SK-N-SH (cell line): ENCODE data around the gene ISG20. TPM values are rescaled to one million over a fixed set of nuclear protein-coding genes. Genes with fewer than 3 reads are reported as not detected.

Experiments
- CTCF ChIA-PET: fragments of 300-600, 350-600 bp; formaldehyde crosslinking; extraction: SDS; loops from one replicate; lab custom pipeline; 2021; lab: Yijun Ruan, JAX
- POLR2A ChIA-PET: fragments of 350-600 bp; sonication (Branson Sonifier 250); formaldehyde crosslinking; extraction: SDS; loops from one replicate; lab custom pipeline; 2020; ENCODE audit warnings: antibody characterized with exemption, inconsistent platforms; lab: Yijun Ruan, JAX
- DNase-seq: peaks from one replicate; pipeline ENCODE4 v3.0.0; 2012
- H2AFZ ChIP-seq: fragments of 200-600 bp; sonication (generic); 2 replicates; pipeline ENCODE4 v1.8.1; 2016; ENCODE audit warnings: antibody characterized with exemption, mild to moderate bottlenecking, low read depth
- H3F3A ChIP-seq: fragments of 200-600 bp; sonication (generic); replicated peaks from 2 replicates; pipeline ENCODE3; 2016; ENCODE audit warnings: antibody characterized with exemption, mild to moderate bottlenecking; ENCODE audit not compliant: insufficient read depth
- H3K27ac ChIP-seq, 2 experiments: fragments of 200-500 bp in 1 of 2; fragments of 200-600 bp in 1 of 2; sonication (Bioruptor generic) in 1 of 2; sonication (generic), shearing (Covaris generic) in 1 of 2; 2 replicates each; pipeline versions ENCODE4 v1.5.1 to v1.6.1; 2014 to 2016; ENCODE audit warnings: low read depth in 2 of 2, inconsistent platforms in 1 of 2, low read length in 1 of 2, mild to moderate bottlenecking in 1 of 2, mixed read lengths in 1 of 2
- H3K27me3 ChIP-seq: fragments of 200-600 bp; sonication (generic), shearing (Covaris generic); 2 replicates; pipeline ENCODE4 v1.6.1; 2016; ENCODE audit warnings: mixed run types; ENCODE audit not compliant: insufficient read depth
- H3K36me3 ChIP-seq, 2 experiments: fragments of 200-500 bp in 1 of 2; fragments of 200-600 bp in 1 of 2; sonication (Bioruptor generic) in 1 of 2; sonication (generic) in 1 of 2; replicated peaks in 1 of 2; 2 replicates each; pipeline versions ENCODE3 to v1.5.1; 2014 to 2016; ENCODE audit warnings: low read length in 1 of 2, mild to moderate bottlenecking in 1 of 2; ENCODE audit not compliant: insufficient read depth in 2 of 2, control insufficient read depth in 1 of 2
- H3K4me1 ChIP-seq, 2 experiments: fragments of 200-500 bp in 1 of 2; fragments of 200-600 bp in 1 of 2; sonication (Bioruptor generic) in 1 of 2; sonication (generic), shearing (Covaris generic) in 1 of 2; 2 replicates each; pipeline versions ENCODE4 v1.5.1 to v1.6.1; 2014 to 2016; ENCODE audit warnings: low read depth in 1 of 2, low read length in 1 of 2, mixed run types in 1 of 2; ENCODE audit not compliant: insufficient read depth in 2 of 2, control insufficient read depth in 1 of 2
- H3K4me2 ChIP-seq: fragments of 200-600 bp; sonication (generic), shearing (Covaris generic); 2 replicates; pipeline ENCODE4 v1.6.1; 2017; ENCODE audit warnings: mixed run types
- H3K4me3 ChIP-seq, 2 experiments: fragments of 200-500 bp in 1 of 2; fragments of 200-600 bp in 1 of 2; sonication (Bioruptor generic) in 1 of 2; sonication (generic), shearing (Covaris generic) in 1 of 2; 2 replicates each; pipeline versions ENCODE4 v1.5.1 to v1.8.1; 2014 to 2016; ENCODE audit warnings: low read depth in 2 of 2, inconsistent platforms in 1 of 2, low read length in 1 of 2, mild to moderate bottlenecking in 1 of 2, mixed read lengths in 1 of 2, moderate library complexity in 1 of 2
- H3K79me2 ChIP-seq: fragments of 200-600 bp; sonication (generic); 2 replicates; pipeline ENCODE4 v1.8.1; 2017; ENCODE audit warnings: mild to moderate bottlenecking; ENCODE audit not compliant: insufficient read depth
- H3K9ac ChIP-seq: fragments of 200-600 bp; sonication (generic); 2 replicates; pipeline ENCODE4 v1.6.1; 2017; ENCODE audit warnings: mixed run types
- H3K9me2 ChIP-seq: fragments of 200-600 bp; sonication (generic); 2 replicates; pipeline ENCODE4 v1.6.1; 2017; ENCODE audit warnings: mixed run types
- H3K9me3 ChIP-seq: fragments of 200-600 bp; sonication (generic); 2 replicates; pipeline ENCODE4 v1.6.1; 2017; ENCODE audit warnings: mixed run types, mild to moderate bottlenecking, moderate library complexity
- H4K20me1 ChIP-seq: fragments of 200-600 bp; sonication (generic); 2 replicates; pipeline ENCODE4 v1.6.1; 2017; ENCODE audit warnings: mild to moderate bottlenecking, mixed run types; ENCODE audit not compliant: insufficient read depth
- CHD2 ChIP-seq: fragments of 150-350 bp; IDR thresholded peaks from 2 replicates; pipeline ENCODE4 v1.6.1; 2018; ENCODE audit warnings: low read length; ENCODE audit not compliant: partially characterized antibody
- EZH2phosphoT487 ChIP-seq: fragments of 200-600 bp; sonication (generic); IDR thresholded peaks from 2 replicates; pipeline ENCODE4 v1.6.1; 2017; ENCODE audit warnings: low read depth, mixed run types, mild to moderate bottlenecking, antibody characterized with exemption, moderate library complexity, borderline replicate concordance
- FOSL2 ChIP-seq: IDR thresholded peaks from 2 replicates; pipeline ENCODE4 v1.4.0; 2012; ENCODE audit warnings: low read depth, mild to moderate bottlenecking, moderate library complexity, borderline replicate concordance
- GABPA ChIP-seq: IDR thresholded peaks from 2 replicates; pipeline ENCODE4 v1.4.0; 2012; ENCODE audit warnings: low read depth, mild to moderate bottlenecking
- GATA2 ChIP-seq: sonication (generic); formaldehyde crosslinking; IDR thresholded peaks from 2 replicates; pipeline ENCODE4 v1.5.0; 2020; ENCODE audit warnings: mild to moderate bottlenecking, missing genetic modification reagents
- JUND ChIP-seq: IDR thresholded peaks from 2 replicates; pipeline ENCODE4 v1.4.0; 2012
- NFIC ChIP-seq: IDR thresholded peaks from 2 replicates; pipeline ENCODE4 v1.4.0; 2012; ENCODE audit warnings: borderline replicate concordance
- NRF1 ChIP-seq: IDR thresholded peaks from 2 replicates; pipeline ENCODE4 v1.6.1; 2012; ENCODE audit warnings: low read depth, mild to moderate bottlenecking, low read length
- PBX3 ChIP-seq: IDR thresholded peaks from 2 replicates; pipeline ENCODE4; 2012
- POLR2AphosphoS5 ChIP-seq: IDR thresholded peaks from 2 replicates; pipeline ENCODE4 v1.6.1; 2012; ENCODE audit warnings: low read depth, low read length
- REST ChIP-seq: IDR thresholded peaks from 2 replicates; pipeline ENCODE4 v1.6.1; 2012; ENCODE audit warnings: mild to moderate bottlenecking, low read depth, low read length, moderate library complexity
- RFX5 ChIP-seq: IDR thresholded peaks from 2 replicates; pipeline ENCODE4 v1.6.1; 2012; ENCODE audit warnings: mild to moderate bottlenecking, improper control_type of control experiment, low read length
- SMC3 ChIP-seq: IDR thresholded peaks from 2 replicates; pipeline ENCODE4 v1.6.1; 2012; ENCODE audit warnings: low read depth, low read length, improper control_type of control experiment
- USF1 ChIP-seq: IDR thresholded peaks from 2 replicates; pipeline ENCODE4 v1.4.0; 2012; ENCODE audit warnings: low read depth, borderline replicate concordance
- WGBS: methylation state at CpG from one replicate; pipeline ENCODE4 v1.1.6; 2017; ENCODE audit warnings: low lambda C conversion rate; 5-methylcytosine and 5-hydroxymethylcytosine counted together
- polyA plus RNA-seq, 3 experiments: library from polyadenylated mRNA; depleted of rRNA; stranded (reverse); fragments of >200 nt; gene quantifications; 2 replicates each; pipeline ENCODE4 v1.2.3, GENCODE V29; 2012
- TF ChIP-seq, protein P1 (sequence below): fragments of 150-350 bp; IDR thresholded peaks from 2 replicates; pipeline ENCODE4 v1.6.1; 2016; ENCODE audit warnings: mild to moderate bottlenecking, low read depth, low read length
- TF ChIP-seq, protein P2 (sequence below): IDR thresholded peaks from 2 replicates; pipeline ENCODE4 v1.4.0; 2012; ENCODE audit warnings: low read depth, borderline replicate concordance

Gene ISG20
- polyA plus RNA-seq, 1 of the 3 experiments (the other 2 are of a cell fraction): 2.0 TPM

DNA sequence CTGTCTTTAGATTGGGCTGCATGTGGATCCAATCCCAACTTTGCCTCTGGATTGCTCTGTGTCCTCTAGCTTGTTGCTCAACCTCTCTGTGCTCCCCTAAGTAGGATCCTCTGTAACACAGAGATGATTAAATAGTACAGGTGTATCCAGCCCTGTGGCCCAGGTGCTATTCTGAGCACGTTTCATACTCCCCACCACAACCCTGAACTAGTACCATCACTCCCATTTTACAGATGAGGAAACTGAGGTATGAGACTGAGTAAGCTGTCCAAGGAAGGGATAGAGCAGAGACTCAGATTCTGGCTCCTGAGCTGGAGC, 7.2 kb downstream of the ISG20 start:
- no peaks in the 10 kb centered on the region for H3K36me3 ChIP-seq
- H3K79me2 ChIP-seq: no peaks in the 10 kb centered on the region
- H3K9ac ChIP-seq: no peak overlapping the region
- DNase-seq: no peak
- H3K27me3 ChIP-seq: no peaks in the 10 kb centered on the region
- no peak overlapping the region for H3K4me3 ChIP-seq
- H3K4me1 ChIP-seq: peaks cover 6 to 16% of the 10 kb centered on the region in 2 experiments; a peak in 2 of 4 replicates
- WGBS: 89% methylated on average over 1 of the region's 1 CpG
- POLR2A ChIA-PET: no interaction called here
- H2AFZ ChIP-seq: no peak overlapping the region
- H3K4me2 ChIP-seq: no peak overlapping the region
- H4K20me1 ChIP-seq: no peaks in the 10 kb centered on the region
- peaks cover 5% of the 10 kb centered on the region for H3F3A ChIP-seq
- TF ChIP-seq GATA2 (CRISPR knock-in tag): no peak
- TF ChIP-seq, all 33 proteins: peak for 0
- CTCF ChIA-PET: interaction anchor here (1.4 to 1.9 kb wide), 2 partner anchors 11 to 259 kb away, joined by 4 to 10 read pairs; no protein-coding TSS in a partner anchor
- H3K27ac ChIP-seq: no peak overlapping the region
- no peaks in the 10 kb centered on the region for H3K9me2 ChIP-seq
- H3K9me3 ChIP-seq: no peaks in the 10 kb centered on the region

DNA sequence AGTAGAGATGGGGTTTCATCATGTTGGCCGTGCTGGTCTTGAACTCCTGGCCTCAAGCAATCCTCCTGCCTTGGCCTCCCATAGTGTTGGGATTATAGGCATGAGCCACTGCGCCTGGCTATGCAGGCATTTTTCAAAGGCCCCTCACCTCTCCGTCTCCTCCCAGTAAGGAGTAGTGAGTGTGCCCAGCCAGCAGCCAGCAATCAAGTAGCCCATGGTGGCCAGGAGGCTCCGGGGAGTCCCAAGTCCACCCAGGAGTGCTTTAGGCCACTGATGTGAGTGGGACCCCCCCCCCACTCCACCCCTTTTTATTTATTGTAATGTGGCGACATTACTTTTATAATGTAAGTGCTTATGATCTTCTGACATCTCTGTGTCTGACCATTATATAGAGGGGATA, 8.1 kb downstream of the ISG20 start:
- Histone ChIP-seq H3K9me3 (no peaks in the 10 kb centered on the region), H3K4me1 (peaks cover 6 to 16% of the 10 kb centered on the region in 2 experiments; a peak in 2 of 4 replicates), H3K79me2 (no peaks in the 10 kb centered on the region), H4K20me1 (no peaks in the 10 kb centered on the region), H3K9ac (no peak overlapping the region), H3K36me3 (no peaks in the 10 kb centered on the region), H3F3A (peaks cover 5% of the 10 kb centered on the region), H2AFZ (no peak overlapping the region), H3K9me2 (no peaks in the 10 kb centered on the region), H3K4me3 (no peak overlapping the region), H3K27me3 (no peaks in the 10 kb centered on the region), H3K4me2 (no peak overlapping the region), H3K27ac (peak overlapping the region in 1 of 2 experiments; percentile 12; a peak in 1 of 4 replicates)
- ChIA-PET CTCF (interaction anchor here (1.4 kb wide), 1 partner anchor 258 kb away, joined by 4 read pairs; no protein-coding TSS in a partner anchor), POLR2A (no interaction called here)
- 80% methylated on average over 5 of the region's 5 CpGs for WGBS
- no peak for DNase-seq
- TF ChIP-seq NFIC (no peak), EZH2phosphoT487 (no peak), RFX5 (no peak), USF1 (no peak), NRF1 (no peak), PBX3 (no peak), GABPA (no peak), FOSL2 (no peak), JUND (no peak), REST (no peak), CHD2 (no peak), POLR2AphosphoS5 (no peak), SMC3 (no peak)
- TF ChIP-seq, protein P1, sequence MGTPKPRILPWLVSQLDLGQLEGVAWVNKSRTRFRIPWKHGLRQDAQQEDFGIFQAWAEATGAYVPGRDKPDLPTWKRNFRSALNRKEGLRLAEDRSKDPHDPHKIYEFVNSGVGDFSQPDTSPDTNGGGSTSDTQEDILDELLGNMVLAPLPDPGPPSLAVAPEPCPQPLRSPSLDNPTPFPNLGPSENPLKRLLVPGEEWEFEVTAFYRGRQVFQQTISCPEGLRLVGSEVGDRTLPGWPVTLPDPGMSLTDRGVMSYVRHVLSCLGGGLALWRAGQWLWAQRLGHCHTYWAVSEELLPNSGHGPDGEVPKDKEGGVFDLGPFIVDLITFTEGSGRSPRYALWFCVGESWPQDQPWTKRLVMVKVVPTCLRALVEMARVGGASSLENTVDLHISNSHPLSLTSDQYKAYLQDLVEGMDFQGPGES: no peak
- TF ChIP-seq, protein P2, sequence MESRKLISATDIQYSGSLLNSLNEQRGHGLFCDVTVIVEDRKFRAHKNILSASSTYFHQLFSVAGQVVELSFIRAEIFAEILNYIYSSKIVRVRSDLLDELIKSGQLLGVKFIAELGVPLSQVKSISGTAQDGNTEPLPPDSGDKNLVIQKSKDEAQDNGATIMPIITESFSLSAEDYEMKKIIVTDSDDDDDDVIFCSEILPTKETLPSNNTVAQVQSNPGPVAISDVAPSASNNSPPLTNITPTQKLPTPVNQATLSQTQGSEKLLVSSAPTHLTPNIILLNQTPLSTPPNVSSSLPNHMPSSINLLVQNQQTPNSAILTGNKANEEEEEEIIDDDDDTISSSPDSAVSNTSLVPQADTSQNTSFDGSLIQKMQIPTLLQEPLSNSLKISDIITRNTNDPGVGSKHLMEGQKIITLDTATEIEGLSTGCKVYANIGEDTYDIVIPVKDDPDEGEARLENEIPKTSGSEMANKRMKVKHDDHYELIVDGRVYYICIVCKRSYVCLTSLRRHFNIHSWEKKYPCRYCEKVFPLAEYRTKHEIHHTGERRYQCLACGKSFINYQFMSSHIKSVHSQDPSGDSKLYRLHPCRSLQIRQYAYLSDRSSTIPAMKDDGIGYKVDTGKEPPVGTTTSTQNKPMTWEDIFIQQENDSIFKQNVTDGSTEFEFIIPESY: no peak
